Colonic mucosa (tissue), 4 donors: ENCODE data around the gene TMEM54. TPM values are rescaled to one million over a fixed set of nuclear protein-coding genes. Genes with fewer than 3 reads are reported as not detected.
A peak's percentile ranks its signal among the peaks of the same experiment; 100 is the strongest.

Experiments
- DNase-seq: peaks from one replicate; pipeline ENCODE4 v3.0.0-alpha.2; 2020
- H3K27ac ChIP-seq: fragments of 200-600 bp; one replicate; pipeline ENCODE4 v1.8.0; 2021
- H3K27me3 ChIP-seq: fragments of 200-600 bp; one replicate; pipeline ENCODE4 v1.8.0; 2021
- H3K36me3 ChIP-seq: fragments of 200-600 bp; one replicate; pipeline ENCODE4 v1.8.0; 2021
- H3K4me1 ChIP-seq: fragments of 200-600 bp; one replicate; pipeline ENCODE4 v1.8.0; 2021; ENCODE audit warnings: mild to moderate bottlenecking
- H3K4me3 ChIP-seq: fragments of 200-600 bp; one replicate; pipeline ENCODE4 v1.8.0; 2021
- H3K9ac ChIP-seq, 2 donors: one replicate each; pipeline ENCODE4 v1.7.0; 2013; ENCODE audit warnings: control low read depth in 2 of 2, low read depth in 2 of 2, low read length in 2 of 2
- H3K9me3 ChIP-seq: fragments of 200-600 bp; one replicate; pipeline ENCODE4 v1.8.0; 2021
- intact Hi-C: fragments of 100-400 bp; cut with DNase I; formaldehyde crosslinking; loops from one replicate; pipeline ENCODE4 v1.14.1; 2022
- total RNA-seq, 2 donors: library from RNA; stranded (reverse); fragmentation: NEBNext Ultra II Directional in 1 of 2; extraction: Animal tissue kit (Norgen Biotek cat#: 25700) in 1 of 2; gene quantifications; one replicate each; pipeline ENCODE4 v1.2.1, GENCODE V29; 2021
- TF ChIP-seq, protein P1 (sequence below): fragments of 200-600 bp; IDR thresholded peaks from one replicate; pipeline ENCODE4 v1.8.0; 2022; ENCODE audit warnings: antibody characterized with exemption, mild to moderate bottlenecking
- donor health status: healthy.
- donor health status: DM: no; HTN: no; CAD: no.
- donor health status: DM: no; HTN: no; CAD: no.

Gene TMEM54
- total RNA-seq, 2 donors from 2014 or later = 715 to 878 TPM

DNA sequence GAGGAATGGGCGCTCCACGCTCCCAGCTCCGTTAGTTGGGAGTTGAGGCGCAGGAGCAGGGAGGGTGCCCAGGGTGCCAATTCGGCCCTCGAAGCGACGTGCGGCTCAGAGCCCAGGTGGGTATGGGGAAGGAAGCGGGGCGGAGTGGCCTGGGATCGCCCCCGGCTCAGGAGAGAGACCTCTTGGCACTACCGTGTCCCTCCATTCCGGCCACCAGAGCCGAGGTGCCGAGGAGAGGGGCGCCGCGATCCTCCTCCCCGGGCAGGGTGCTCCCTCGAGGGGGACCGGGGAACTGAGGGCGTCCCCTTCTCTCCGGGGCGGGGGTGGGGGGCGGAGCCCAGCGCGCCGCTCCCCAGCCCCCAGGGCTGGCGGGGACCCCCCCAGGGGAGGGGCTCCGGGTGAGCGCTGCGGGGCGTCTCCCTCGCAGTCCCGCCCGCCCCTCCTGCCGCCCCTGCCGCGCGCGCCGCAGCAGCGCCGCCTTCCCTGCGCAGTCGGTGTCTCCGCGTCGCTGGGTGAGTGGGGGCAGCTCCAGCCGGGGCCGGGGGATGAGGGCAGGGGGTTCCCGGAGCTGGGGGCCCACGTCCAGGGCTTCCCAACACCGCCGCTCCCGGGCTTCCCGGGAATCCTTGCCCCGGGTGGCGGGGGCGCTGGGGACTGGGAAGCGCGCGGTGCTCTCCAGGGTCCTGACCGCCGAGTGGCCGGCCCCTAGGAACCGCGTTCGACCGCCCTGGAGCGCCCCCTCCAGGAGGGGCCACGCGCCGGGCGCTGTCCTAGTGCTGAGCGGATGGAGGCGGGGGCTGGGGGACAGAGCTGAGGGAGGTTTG lies 15.0 kb downstream of the TMEM54 start, which contains the start of gene HPCA:
HPCA (plus strand) TSS at position 488 of the 824 bp plus-strand sequence. CDS start 2,408 bp downstream, outside the sequence.
- H3K9me3 ChIP-seq = no peaks in the 10 kb centered on the region
- no peak within 1 kb of the TSS for H3K27ac ChIP-seq
- peak within 1 kb of the TSS; percentile 13 for H3K4me3 ChIP-seq
- TF ChIP-seq, protein P1, sequence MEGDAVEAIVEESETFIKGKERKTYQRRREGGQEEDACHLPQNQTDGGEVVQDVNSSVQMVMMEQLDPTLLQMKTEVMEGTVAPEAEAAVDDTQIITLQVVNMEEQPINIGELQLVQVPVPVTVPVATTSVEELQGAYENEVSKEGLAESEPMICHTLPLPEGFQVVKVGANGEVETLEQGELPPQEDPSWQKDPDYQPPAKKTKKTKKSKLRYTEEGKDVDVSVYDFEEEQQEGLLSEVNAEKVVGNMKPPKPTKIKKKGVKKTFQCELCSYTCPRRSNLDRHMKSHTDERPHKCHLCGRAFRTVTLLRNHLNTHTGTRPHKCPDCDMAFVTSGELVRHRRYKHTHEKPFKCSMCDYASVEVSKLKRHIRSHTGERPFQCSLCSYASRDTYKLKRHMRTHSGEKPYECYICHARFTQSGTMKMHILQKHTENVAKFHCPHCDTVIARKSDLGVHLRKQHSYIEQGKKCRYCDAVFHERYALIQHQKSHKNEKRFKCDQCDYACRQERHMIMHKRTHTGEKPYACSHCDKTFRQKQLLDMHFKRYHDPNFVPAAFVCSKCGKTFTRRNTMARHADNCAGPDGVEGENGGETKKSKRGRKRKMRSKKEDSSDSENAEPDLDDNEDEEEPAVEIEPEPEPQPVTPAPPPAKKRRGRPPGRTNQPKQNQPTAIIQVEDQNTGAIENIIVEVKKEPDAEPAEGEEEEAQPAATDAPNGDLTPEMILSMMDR = no peak
- peak; percentile 60 for DNase-seq
- no peaks in the 10 kb centered on the region for H3K4me1 ChIP-seq
- H3K27me3 ChIP-seq = peaks cover 17% of the 10 kb centered on the region
- no peak within 1 kb of the TSS for H3K9ac ChIP-seq
- intact Hi-C loops = no loop called here
- no peaks in the 10 kb centered on the region for H3K36me3 ChIP-seq

DNA sequence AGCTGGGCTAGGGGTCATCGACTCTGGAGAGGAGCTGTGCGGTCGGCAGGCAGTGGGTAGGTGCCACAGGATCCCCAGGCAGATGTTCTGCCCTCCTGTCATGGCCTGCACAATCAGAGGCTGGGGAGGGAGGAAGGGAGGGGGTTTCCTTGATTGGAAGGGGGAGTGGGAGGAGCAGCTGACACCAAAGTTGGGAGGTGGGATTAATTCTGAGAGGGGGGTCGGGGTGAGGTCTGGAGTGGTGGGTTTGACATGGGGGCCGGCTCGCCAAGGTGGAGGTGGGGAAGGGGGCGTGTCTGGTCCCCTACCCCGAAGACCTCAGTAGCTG lies 15.5 kb downstream of the TMEM54 start:
- Histone ChIP-seq H3K27me3 (peaks cover 17% of the 10 kb centered on the region), H3K9ac (no peak overlapping the region), H3K36me3 (no peaks in the 10 kb centered on the region), H3K4me1 (no peaks in the 10 kb centered on the region), H3K27ac (no peak overlapping the region), H3K4me3 (no peak overlapping the region), H3K9me3 (no peaks in the 10 kb centered on the region)
- DNase-seq = no peak
- intact Hi-C loops = no loop called here
- TF ChIP-seq, protein P1 = no peak

DNA sequence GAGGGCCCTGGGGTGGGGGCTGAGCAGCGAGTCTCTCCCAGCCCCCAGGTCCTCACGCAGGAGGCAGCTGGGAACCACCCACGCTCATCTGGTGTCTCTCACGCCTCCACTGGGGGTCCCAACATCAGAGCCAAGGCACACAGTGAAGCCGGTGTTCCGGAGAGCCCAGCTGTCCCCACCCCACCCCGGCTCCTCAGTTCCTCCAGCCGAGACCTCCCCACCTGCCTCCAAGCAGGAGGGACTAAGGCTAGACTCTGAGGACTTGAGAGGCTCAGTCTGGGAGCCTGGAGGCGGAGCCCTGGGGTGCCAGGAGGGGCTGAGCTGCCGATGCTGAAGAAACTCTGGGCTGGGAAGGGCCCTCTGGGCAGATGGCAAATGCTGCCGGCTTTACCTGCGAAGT lies 16.5 kb downstream of the TMEM54 start:
- H3K9ac ChIP-seq = no peak overlapping the region
- H3K4me3 ChIP-seq = no peak overlapping the region
- intact Hi-C loops = no loop called here
- no peaks in the 10 kb centered on the region for H3K36me3 ChIP-seq
- TF ChIP-seq, protein P1 = no peak
- H3K9me3 ChIP-seq = no peaks in the 10 kb centered on the region
- peaks cover 17% of the 10 kb centered on the region for H3K27me3 ChIP-seq
- H3K4me1 ChIP-seq = no peaks in the 10 kb centered on the region
- DNase-seq = no peak
- no peak overlapping the region for H3K27ac ChIP-seq

DNA sequence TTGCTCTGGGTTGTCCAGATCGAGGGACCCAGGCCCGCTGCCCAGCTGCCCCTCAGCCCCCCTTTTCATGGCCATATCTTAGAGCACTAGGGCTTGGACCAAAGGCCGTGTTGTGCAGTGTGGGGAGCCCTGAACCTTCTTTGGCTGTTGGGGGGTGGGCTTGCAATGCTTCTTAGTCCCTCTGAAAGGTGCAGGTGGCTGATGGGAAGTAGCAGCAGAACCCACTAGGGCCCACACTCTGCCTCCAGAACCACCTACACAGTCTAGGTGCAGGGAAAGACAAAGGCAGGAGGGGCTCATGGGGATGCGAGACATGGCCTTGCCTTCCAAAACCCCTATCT lies 17.2 kb downstream of the TMEM54 start:
- peaks cover 17% of the 10 kb centered on the region for H3K27me3 ChIP-seq
- intact Hi-C loops = no loop called here
- no peaks in the 10 kb centered on the region for H3K4me1 ChIP-seq
- H3K4me3 ChIP-seq = no peak overlapping the region
- H3K36me3 ChIP-seq = no peaks in the 10 kb centered on the region
- no peak for DNase-seq
- H3K27ac ChIP-seq = no peak overlapping the region
- no peaks in the 10 kb centered on the region for H3K9me3 ChIP-seq
- TF ChIP-seq, protein P1 = no peak
- no peak overlapping the region for H3K9ac ChIP-seq

DNA sequence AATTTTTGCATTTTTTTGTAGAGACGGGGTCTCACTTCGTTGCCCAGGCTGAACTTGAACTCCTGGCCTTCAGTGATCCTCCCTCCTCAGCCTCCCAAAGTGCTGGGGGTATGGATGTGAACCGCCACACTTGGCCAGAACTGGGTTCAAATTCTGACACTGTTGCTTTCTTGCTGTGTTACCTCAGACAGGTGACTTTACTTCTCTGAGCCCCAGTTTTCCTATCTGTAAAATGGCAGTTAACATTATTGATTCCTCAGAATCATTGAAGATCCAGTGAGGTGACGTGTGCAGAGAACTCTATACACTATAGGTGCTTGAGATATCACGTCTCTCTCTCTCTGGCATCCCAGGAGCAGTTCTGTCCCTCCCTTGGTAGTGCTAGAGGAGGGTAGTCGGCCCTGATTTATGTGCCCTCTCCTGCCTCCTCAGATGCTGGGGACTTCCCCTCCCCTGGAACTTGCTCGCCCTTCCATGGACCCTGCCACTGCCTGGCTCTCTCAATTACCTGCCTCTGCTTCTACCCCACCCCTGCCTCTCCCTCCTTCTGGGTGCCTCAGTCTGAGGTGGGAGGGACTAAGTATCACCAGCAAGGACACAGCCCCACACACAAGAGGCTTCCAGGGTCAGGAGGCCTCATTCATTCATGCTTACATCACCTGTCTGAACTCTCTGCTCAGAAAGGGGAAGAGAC lies 17.7 kb downstream of the TMEM54 start:
- DNase-seq = no peak
- H3K27me3 ChIP-seq = peaks cover 17% of the 10 kb centered on the region
- no peaks in the 10 kb centered on the region for H3K4me1 ChIP-seq
- intact Hi-C loops = no loop called here
- TF ChIP-seq, protein P1 = no peak
- no peaks in the 10 kb centered on the region for H3K9me3 ChIP-seq
- no peak overlapping the region for H3K4me3 ChIP-seq
- no peak overlapping the region for H3K27ac ChIP-seq
- no peak overlapping the region for H3K9ac ChIP-seq
- H3K36me3 ChIP-seq = no peaks in the 10 kb centered on the region
